H1 (cell line): Measurements from ENCODE around the gene WDR54. TPM values are rescaled to one million over a fixed set of nuclear protein-coding genes. Genes with fewer than 3 reads are reported as not detected.

Experiments
- CTCF ChIA-PET: fragments of 300-600 bp; sonication (Branson Sonifier 250); formaldehyde crosslinking; loops from one replicate; lab custom pipeline; 2021; ENCODE audit not compliant: partially characterized antibody; lab: Charles Lee
- POLR2A ChIA-PET: fragments of 300-600 bp; sonication (Branson Sonifier 250); formaldehyde crosslinking; loops from one replicate; lab custom pipeline; 2021; ENCODE audit warnings: inconsistent platforms; ENCODE audit not compliant: partially characterized antibody; lab: Charles Lee
- DNase-seq, 2 experiments: peaks; one replicate each; pipeline versions ENCODE4 v3.0.0 to v3.0.0-alpha.2; 2010 to 2022; ENCODE audit warnings: low spot score in 2 of 2, low read depth in 1 of 2, mixed read lengths in 1 of 2
- FAIRE-seq: peaks from 2 replicates; lab custom pipeline; 2011; peaks lifted over from hg19 to GRCh38; lab: Jason Lieb, UNC
- H2AFZ ChIP-seq: 2 replicates; pipeline ENCODE4 v1.8.1; 2012; ENCODE audit warnings: low read length, inconsistent platforms
- H2AK5ac ChIP-seq: 2 replicates; pipeline ENCODE4 v1.6.1; 2013; ENCODE audit warnings: low read depth, low read length
- H2BK120ac ChIP-seq: replicated peaks from 2 replicates; pipeline ENCODE3; 2013; ENCODE audit warnings: low read depth, low read length, inconsistent platforms
- H2BK12ac ChIP-seq: 2 replicates; pipeline ENCODE4 v1.6.1; 2013; ENCODE audit warnings: low read depth, low read length
- H2BK15ac ChIP-seq: 2 replicates; pipeline ENCODE4 v1.6.1; 2013; ENCODE audit warnings: low read length
- H2BK20ac ChIP-seq: 2 replicates; pipeline ENCODE4 v1.6.1; 2013; ENCODE audit warnings: low read length
- H2BK5ac ChIP-seq: 2 replicates; pipeline ENCODE4 v1.6.1; 2013; ENCODE audit warnings: low read depth, low read length
- H3K14ac ChIP-seq: 2 replicates; pipeline ENCODE4 v1.6.1; 2013; ENCODE audit warnings: inconsistent platforms; ENCODE audit not compliant: insufficient read length
- H3K18ac ChIP-seq: 2 replicates; pipeline ENCODE4 v1.6.1; 2013; ENCODE audit warnings: low read length; ENCODE audit errors: extremely low read depth
- H3K23ac ChIP-seq: 2 replicates; pipeline ENCODE4 v1.6.1; 2013; ENCODE audit warnings: inconsistent platforms; ENCODE audit not compliant: insufficient read length
- H3K23me2 ChIP-seq: 2 replicates; pipeline ENCODE4 v1.6.1; 2013; ENCODE audit warnings: low read depth, low read length
- H3K27ac ChIP-seq: 2 replicates; pipeline ENCODE4 v1.6.1; 2011; ENCODE audit warnings: low read depth, low read length, inconsistent platforms
- H3K27me3 ChIP-seq, 4 experiments: replicated peaks in 1 of 4; 1 replicate in 1 of 4; 2 replicates in 3 of 4; pipeline versions ENCODE4 v1.6.1 to v1.8.1; 2011 to 2013; ENCODE audit warnings: low read length in 3 of 4, mild to moderate bottlenecking in 3 of 4, inconsistent platforms in 2 of 4, mixed read lengths in 2 of 4, moderate library complexity in 1 of 4; ENCODE audit not compliant: control insufficient read depth in 3 of 4, insufficient read depth in 3 of 4; ENCODE audit errors: extremely low read depth in 1 of 4
- H3K36me3 ChIP-seq, 4 experiments: 2 replicates each; pipeline versions ENCODE4 v1.6.1 to v1.8.1; 2011 to 2013; ENCODE audit warnings: mild to moderate bottlenecking in 4 of 4, low read length in 3 of 4, moderate library complexity in 2 of 4, control low read depth in 1 of 4, inconsistent platforms in 1 of 4; ENCODE audit not compliant: insufficient read depth in 4 of 4, control insufficient read depth in 2 of 4
- H3K4ac ChIP-seq: replicated peaks from 2 replicates; pipeline ENCODE3; 2013; ENCODE audit warnings: low read length, low read depth, mixed read lengths, inconsistent platforms; ENCODE audit not compliant: insufficient read length
- H3K4me1 ChIP-seq, 4 experiments: replicated peaks in 1 of 4; 1 replicate in 1 of 4; 2 replicates in 3 of 4; pipeline versions ENCODE4 v1.6.1 to v1.8.1; 2011 to 2013; ENCODE audit warnings: low read length in 3 of 4, inconsistent platforms in 2 of 4, mixed read lengths in 1 of 4; ENCODE audit not compliant: insufficient read depth in 4 of 4, control insufficient read depth in 3 of 4
- H3K4me2 ChIP-seq, 2 experiments: 2 replicates each; pipeline versions ENCODE4 v1.6.1 to v1.8.1; 2011 to 2013; ENCODE audit warnings: low read depth in 2 of 2, low read length in 2 of 2, control low read depth in 1 of 2, inconsistent platforms in 1 of 2, mild to moderate bottlenecking in 1 of 2; ENCODE audit not compliant: insufficient read depth in 1 of 2
- H3K4me3 ChIP-seq, 4 experiments: fragments of 200-600, 300-600 bp in 1 of 4; sonication (generic), shearing (Covaris generic), sonication (Bioruptor Twin) in 1 of 4; 2 replicates each; pipeline versions ENCODE4 v1.5.1 to v1.8.1; 2011 to 2016; ENCODE audit warnings: low read length in 4 of 4, low read depth in 3 of 4, control low read depth in 2 of 4, inconsistent platforms in 2 of 4, mild to moderate bottlenecking in 2 of 4, mixed read lengths in 1 of 4, moderate library complexity in 1 of 4; ENCODE audit not compliant: insufficient read depth in 2 of 4; ENCODE audit errors: extremely low read depth in 1 of 4
- H3K56ac ChIP-seq: replicated peaks from 2 replicates; pipeline ENCODE3; 2013; ENCODE audit warnings: low read depth, mild to moderate bottlenecking, mixed read lengths, low read length, inconsistent platforms; ENCODE audit not compliant: insufficient read length
- H3K79me1 ChIP-seq: 2 replicates; pipeline ENCODE4 v1.6.1; 2013; ENCODE audit warnings: low read depth, low read length, control low read depth
- H3K79me2 ChIP-seq, 2 experiments: 2 replicates each; pipeline versions ENCODE4 v1.6.1 to v1.8.1; 2012 to 2013; ENCODE audit warnings: low read length in 2 of 2, mild to moderate bottlenecking in 2 of 2, inconsistent platforms in 1 of 2; ENCODE audit not compliant: insufficient read depth in 2 of 2, control insufficient read depth in 1 of 2
- H3K9ac ChIP-seq, 4 experiments: replicated peaks in 1 of 4; 1 replicate in 1 of 4; 2 replicates in 3 of 4; pipeline versions ENCODE4 v1.6.1 to v1.8.1; 2011 to 2013; ENCODE audit warnings: low read depth in 3 of 4, low read length in 3 of 4, control low read depth in 2 of 4, mild to moderate bottlenecking in 2 of 4, moderate library complexity in 2 of 4, inconsistent platforms in 1 of 4; ENCODE audit errors: extremely low read depth in 1 of 4
- H3K9me3 ChIP-seq, 2 experiments: 2 replicates each; pipeline versions ENCODE4 v1.6.1 to v1.8.1; 2012 to 2013; ENCODE audit warnings: mild to moderate bottlenecking in 2 of 2, moderate library complexity in 2 of 2, control low read depth in 1 of 2, inconsistent platforms in 1 of 2, low read depth in 1 of 2, low read length in 1 of 2, mixed read lengths in 1 of 2; ENCODE audit not compliant: insufficient read depth in 2 of 2
- H4K20me1 ChIP-seq, 2 experiments: replicated peaks in 1 of 2; 2 replicates each; pipeline versions ENCODE3 to v1.8.1; 2011 to 2013; ENCODE audit warnings: inconsistent platforms in 2 of 2, low read length in 2 of 2, mild to moderate bottlenecking in 1 of 2; ENCODE audit not compliant: insufficient read depth in 2 of 2, control insufficient read depth in 1 of 2
- H4K5ac ChIP-seq: 2 replicates; pipeline ENCODE4 v1.6.1; 2013; ENCODE audit warnings: low read length, low read depth, mixed read lengths, inconsistent platforms; ENCODE audit not compliant: insufficient read length
- H4K8ac ChIP-seq: 2 replicates; pipeline ENCODE4 v1.8.0; 2013; ENCODE audit warnings: mild to moderate bottlenecking, moderate library complexity, low read length, inconsistent platforms; ENCODE audit not compliant: insufficient read depth; ENCODE audit errors: extremely low read depth
- H4K91ac ChIP-seq: replicated peaks from 2 replicates; pipeline ENCODE3; 2013; ENCODE audit warnings: low read length, mixed read lengths, inconsistent platforms; ENCODE audit not compliant: insufficient read length
- NRF1 ChIP-seq: IDR thresholded peaks from 2 replicates; pipeline ENCODE4 v1.6.1; 2011; ENCODE audit warnings: mild to moderate bottlenecking, low read depth, low read length, improper control_type of control experiment
- WGBS, 2 experiments: shearing (Covaris generic) in 1 of 2; methylation state at CpG; one replicate each; pipeline versions ENCODE4 v1.1.6 to v1.1.7; 2013 to 2015; ENCODE audit warnings: low lambda C conversion rate in 2 of 2, mixed read lengths in 2 of 2, inconsistent platforms in 1 of 2, low coverage in 1 of 2, missing lambda C conversion rate in 1 of 2; ENCODE audit not compliant: insufficient replicate concordance in 2 of 2, insufficient coverage in 1 of 2, insufficient read length in 1 of 2; ENCODE audit errors: extremely low coverage in 1 of 2, missing lambda C conversion rate in 1 of 2; 5-methylcytosine and 5-hydroxymethylcytosine counted together
- polyA plus RNA-seq, 7 experiments: library from polyadenylated mRNA; depleted of rRNA in 3 of 7; stranded (reverse) in 5 of 7; unstranded in 2 of 7; fragments of >200 nt in 5 of 7; fragments of 200-250 nt in 2 of 7; gene quantifications; 1 replicate in 5 of 7; 2 replicates in 1 of 7; 4 replicates in 1 of 7; pipeline versions ENCODE4 v1.2.1 to v1.2.3, GENCODE V29; 2011 to 2013; ENCODE audit warnings: missing spikeins in 2 of 7, mixed read lengths in 2 of 7
- total RNA-seq: library from RNA; stranded (reverse); fragmentation: NEBNext Ultra II Directional; extraction: Animal tissue kit (Norgen Biotek cat#: 25700); gene quantifications from 2 replicates; pipeline ENCODE4 v1.2.1, GENCODE V29; 2021

Gene WDR54
- total and polyA plus RNA-seq, 2 of the 8 experiments (the other 6 are each of a cell fraction or from before 2014, with no cell fraction given) = 41.6 to 125 TPM

- no peak overlapping the region for H3K23ac ChIP-seq
- no peaks in the 10 kb centered on the region; the same call in 1 of the 2 replicates for H3K79me1 ChIP-seq
- H3K4ac ChIP-seq = no peak overlapping the region
- H2BK120ac ChIP-seq = no peak overlapping the region
- no peaks in the 10 kb centered on the region for H3K79me2 ChIP-seq
- no peaks in the 10 kb centered on the region for H3K9me3 ChIP-seq
- H3K9ac ChIP-seq = no peak overlapping the region
- no peak overlapping the region for H2BK20ac ChIP-seq
- H3K27ac ChIP-seq = no peak overlapping the region
- TF ChIP-seq NRF1 = no peak
- no peak overlapping the region for H3K56ac ChIP-seq
- H3K4me2 ChIP-seq = no peak overlapping the region
- H2AK5ac ChIP-seq = no peak overlapping the region
- DNase-seq (no peak), FAIRE-seq (no peak)
- H3K18ac ChIP-seq = no peak overlapping the region
- no peak overlapping the region for H2BK12ac ChIP-seq
- H4K5ac ChIP-seq = no peak overlapping the region
- WGBS, 2 experiments = 83% methylated on average over 2 of the region's 2 CpGs; no CpG with 5 or more reads in 1 of the 2 experiments
- ChIA-PET POLR2A (interaction anchor here (0.9 to 2.1 kb wide), 2 partner anchors 8 to 51 kb away, joined by 3 to 5 read pairs; partner anchors contain the start of gene LBX2), CTCF (interaction anchor here (1.2 kb wide), 1 partner anchor 115 kb away, joined by 4 read pairs; no protein-coding TSS in a partner anchor)
- H2BK5ac ChIP-seq = no peak overlapping the region
- no peaks in the 10 kb centered on the region; a peak in 2 of 7 replicates for H3K27me3 ChIP-seq
- H3K14ac ChIP-seq = no peak overlapping the region
- H2AFZ ChIP-seq = no peak overlapping the region
- H3K23me2 ChIP-seq = no peaks in the 10 kb centered on the region
- no peaks in the 10 kb centered on the region for H3K4me1 ChIP-seq
- no peak overlapping the region for H2BK15ac ChIP-seq
- H4K20me1 ChIP-seq = no peaks in the 10 kb centered on the region
- H4K8ac ChIP-seq = no peak overlapping the region
- no peak overlapping the region for H3K4me3 ChIP-seq
- H4K91ac ChIP-seq = no peak overlapping the region
- H3K36me3 ChIP-seq = no peaks in the 10 kb centered on the region
Measured at GRCh38 chr2:74448771-74449170, 27.2 kb downstream of the WDR54 start.
